ENCODE measurements around the gene ABCB8.

ABCB8 gene

DNA sequence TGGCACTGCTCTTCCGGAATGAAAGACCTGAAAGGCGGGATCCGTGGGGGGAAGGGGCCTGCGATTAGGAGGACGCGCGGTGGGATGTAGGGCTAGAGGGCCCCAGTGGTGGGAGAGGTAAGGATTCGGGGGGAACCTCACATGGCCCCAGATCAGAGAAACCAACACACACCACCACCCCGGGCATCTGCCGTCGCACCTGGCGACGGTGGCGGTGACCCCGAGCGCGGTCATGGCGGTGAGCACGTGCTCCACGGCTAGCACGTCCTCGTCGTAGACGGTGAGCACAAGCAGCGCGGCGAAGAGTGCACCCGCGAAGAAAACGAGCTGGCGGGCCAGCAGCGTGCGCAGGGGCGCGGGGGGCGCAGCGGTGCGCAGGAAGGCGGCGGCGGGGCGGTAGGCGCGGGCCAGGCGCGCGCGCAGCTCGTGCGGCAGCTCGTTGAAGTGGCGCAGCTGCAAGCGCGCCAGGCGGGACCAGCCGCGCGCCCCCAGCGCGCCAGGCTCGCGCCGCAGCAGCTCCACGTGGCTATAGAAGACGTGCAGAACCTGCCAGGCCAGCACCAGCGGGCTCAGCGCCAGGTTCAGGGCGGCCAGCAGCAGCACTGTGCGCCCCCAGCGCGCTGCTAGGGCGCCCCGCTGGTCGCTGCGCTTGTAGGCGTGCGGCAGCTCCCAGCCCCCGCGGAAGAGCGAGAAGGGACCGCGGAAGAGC lies 9.7 kb upstream of the ABCB8 start:
- H3K9me3 ChIP-seq (ENCODE audit: control insufficient read depth, insufficient read depth, low read depth, low read length), result no peaks in the 10 kb centered on the region
- H3K4me3 ChIP-seq (ENCODE audit: low read depth, low read length), result no peak overlapping the region
- ChIA-PET POLR2A (interaction anchor here (1.3 to 1.7 kb wide), 2 partner anchors 10 to 95 kb away, joined by 3 to 8 read pairs; partner anchors contain the start of gene ABCB8), CTCF (interaction anchor here (0.6 to 3.1 kb wide), 48 partner anchors 8 to 1056 kb away, joined by 3 to 29 read pairs (median 4); partner anchors contain the start of genes ABCB8 and NOS3)
- H3K4me1 ChIP-seq (ENCODE audit: control insufficient read depth, insufficient read depth, low read length), result no peaks in the 10 kb centered on the region
- H3K27ac ChIP-seq (ENCODE audit: extremely low read depth, low read depth, low read length), result no peak overlapping the region; the same call in 1 of the 2 replicates
- H3K36me3 ChIP-seq (ENCODE audit: control insufficient read depth in 2 of 2, insufficient read depth in 1 of 2, low read length in 2 of 2), result no peaks in the 10 kb centered on the region
- no peak for TF ChIP-seq ZBTB21 (tag by site-specific recombination; IDR thresholded peaks at IDR 0.05)
- TF ChIP-seq, protein P1, sequence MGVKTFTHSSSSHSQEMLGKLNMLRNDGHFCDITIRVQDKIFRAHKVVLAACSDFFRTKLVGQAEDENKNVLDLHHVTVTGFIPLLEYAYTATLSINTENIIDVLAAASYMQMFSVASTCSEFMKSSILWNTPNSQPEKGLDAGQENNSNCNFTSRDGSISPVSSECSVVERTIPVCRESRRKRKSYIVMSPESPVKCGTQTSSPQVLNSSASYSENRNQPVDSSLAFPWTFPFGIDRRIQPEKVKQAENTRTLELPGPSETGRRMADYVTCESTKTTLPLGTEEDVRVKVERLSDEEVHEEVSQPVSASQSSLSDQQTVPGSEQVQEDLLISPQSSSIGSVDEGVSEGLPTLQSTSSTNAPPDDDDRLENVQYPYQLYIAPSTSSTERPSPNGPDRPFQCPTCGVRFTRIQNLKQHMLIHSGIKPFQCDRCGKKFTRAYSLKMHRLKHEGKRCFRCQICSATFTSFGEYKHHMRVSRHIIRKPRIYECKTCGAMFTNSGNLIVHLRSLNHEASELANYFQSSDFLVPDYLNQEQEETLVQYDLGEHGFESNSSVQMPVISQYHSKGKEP (tag by site-specific recombination; IDR thresholded peaks at IDR 0.05), result 0 out of 2 replicates have a peak, but pooled peaks have one; percentile 25

DNA sequence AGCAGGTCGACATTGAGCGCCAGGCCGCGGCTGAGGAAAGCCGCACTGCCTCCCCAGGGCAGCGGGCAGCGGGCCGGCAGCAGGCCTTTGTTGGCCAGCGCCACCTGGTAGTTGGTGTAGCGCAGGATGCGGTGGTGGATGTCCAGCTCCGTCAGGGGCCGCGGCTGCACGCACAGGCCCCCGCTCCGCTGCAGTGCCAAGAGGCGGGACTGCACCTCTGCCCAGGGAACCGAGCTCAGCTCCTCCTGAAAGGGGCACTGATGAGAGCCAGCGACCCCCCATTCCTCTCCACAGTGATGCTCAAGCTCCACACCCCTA lies 9.2 kb upstream of the ABCB8 start:
- Histone ChIP-seq H3K4me1 (ENCODE audit: control insufficient read depth, insufficient read depth, low read length) (no peaks in the 10 kb centered on the region), H3K9me3 (ENCODE audit: control insufficient read depth, insufficient read depth, low read depth, low read length) (no peaks in the 10 kb centered on the region), H3K4me3 (ENCODE audit: low read depth, low read length) (no peak overlapping the region), H3K27ac (ENCODE audit: extremely low read depth, low read depth, low read length) (no peak overlapping the region), H3K36me3 (ENCODE audit: control insufficient read depth in 2 of 2, insufficient read depth in 1 of 2, low read length in 2 of 2) (no peaks in the 10 kb centered on the region)
- ChIA-PET POLR2A (interaction anchor here (0.5 to 1.7 kb wide), 3 partner anchors 9 to 94 kb away, joined by 3 to 8 read pairs (median 4); partner anchors contain the start of gene ABCB8), CTCF (interaction anchor here (0.6 to 3.1 kb wide), 32 partner anchors 7 to 647 kb away, joined by 3 to 29 read pairs (median 4); partner anchors contain the start of gene ABCB8)
- TF ChIP-seq ZNF2 (tag by site-specific recombination; IDR thresholded peaks at IDR 0.05) (no peak), ZBTB17 (tag by site-specific recombination; IDR thresholded peaks at IDR 0.05) (no peak), ZNF37A (tag by site-specific recombination; IDR thresholded peaks at IDR 0.05) (no peak), KLF10 (tag by site-specific recombination; IDR thresholded peaks at IDR 0.05) (no peak), PRDM1 (tag by site-specific recombination; IDR thresholded peaks at IDR 0.05) (no peak), ZNF571 (tag by site-specific recombination; IDR thresholded peaks at IDR 0.05) (no peak), ZXDB (tag by site-specific recombination; IDR thresholded peaks at IDR 0.05) (no peak), ZNF292 (tag by site-specific recombination; IDR thresholded peaks at IDR 0.05; ENCODE audit: borderline replicate concordance, low read depth) (no peak), ZNF404 (tag by site-specific recombination; IDR thresholded peaks at IDR 0.05) (no peak), SP3 (tag by site-specific recombination; IDR thresholded peaks at IDR 0.05) (no peak), ZNF677 (tag by site-specific recombination; IDR thresholded peaks at IDR 0.05) (no peak), RBAK (tag by site-specific recombination; IDR thresholded peaks at IDR 0.05) (no peak)
- TF ChIP-seq, protein P2, sequence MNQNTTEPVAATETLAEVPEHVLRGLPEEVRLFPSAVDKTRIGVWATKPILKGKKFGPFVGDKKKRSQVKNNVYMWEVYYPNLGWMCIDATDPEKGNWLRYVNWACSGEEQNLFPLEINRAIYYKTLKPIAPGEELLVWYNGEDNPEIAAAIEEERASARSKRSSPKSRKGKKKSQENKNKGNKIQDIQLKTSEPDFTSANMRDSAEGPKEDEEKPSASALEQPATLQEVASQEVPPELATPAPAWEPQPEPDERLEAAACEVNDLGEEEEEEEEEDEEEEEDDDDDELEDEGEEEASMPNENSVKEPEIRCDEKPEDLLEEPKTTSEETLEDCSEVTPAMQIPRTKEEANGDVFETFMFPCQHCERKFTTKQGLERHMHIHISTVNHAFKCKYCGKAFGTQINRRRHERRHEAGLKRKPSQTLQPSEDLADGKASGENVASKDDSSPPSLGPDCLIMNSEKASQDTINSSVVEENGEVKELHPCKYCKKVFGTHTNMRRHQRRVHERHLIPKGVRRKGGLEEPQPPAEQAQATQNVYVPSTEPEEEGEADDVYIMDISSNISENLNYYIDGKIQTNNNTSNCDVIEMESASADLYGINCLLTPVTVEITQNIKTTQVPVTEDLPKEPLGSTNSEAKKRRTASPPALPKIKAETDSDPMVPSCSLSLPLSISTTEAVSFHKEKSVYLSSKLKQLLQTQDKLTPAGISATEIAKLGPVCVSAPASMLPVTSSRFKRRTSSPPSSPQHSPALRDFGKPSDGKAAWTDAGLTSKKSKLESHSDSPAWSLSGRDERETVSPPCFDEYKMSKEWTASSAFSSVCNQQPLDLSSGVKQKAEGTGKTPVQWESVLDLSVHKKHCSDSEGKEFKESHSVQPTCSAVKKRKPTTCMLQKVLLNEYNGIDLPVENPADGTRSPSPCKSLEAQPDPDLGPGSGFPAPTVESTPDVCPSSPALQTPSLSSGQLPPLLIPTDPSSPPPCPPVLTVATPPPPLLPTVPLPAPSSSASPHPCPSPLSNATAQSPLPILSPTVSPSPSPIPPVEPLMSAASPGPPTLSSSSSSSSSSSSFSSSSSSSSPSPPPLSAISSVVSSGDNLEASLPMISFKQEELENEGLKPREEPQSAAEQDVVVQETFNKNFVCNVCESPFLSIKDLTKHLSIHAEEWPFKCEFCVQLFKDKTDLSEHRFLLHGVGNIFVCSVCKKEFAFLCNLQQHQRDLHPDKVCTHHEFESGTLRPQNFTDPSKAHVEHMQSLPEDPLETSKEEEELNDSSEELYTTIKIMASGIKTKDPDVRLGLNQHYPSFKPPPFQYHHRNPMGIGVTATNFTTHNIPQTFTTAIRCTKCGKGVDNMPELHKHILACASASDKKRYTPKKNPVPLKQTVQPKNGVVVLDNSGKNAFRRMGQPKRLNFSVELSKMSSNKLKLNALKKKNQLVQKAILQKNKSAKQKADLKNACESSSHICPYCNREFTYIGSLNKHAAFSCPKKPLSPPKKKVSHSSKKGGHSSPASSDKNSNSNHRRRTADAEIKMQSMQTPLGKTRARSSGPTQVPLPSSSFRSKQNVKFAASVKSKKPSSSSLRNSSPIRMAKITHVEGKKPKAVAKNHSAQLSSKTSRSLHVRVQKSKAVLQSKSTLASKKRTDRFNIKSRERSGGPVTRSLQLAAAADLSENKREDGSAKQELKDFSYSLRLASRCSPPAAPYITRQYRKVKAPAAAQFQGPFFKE (tag by site-specific recombination; IDR thresholded peaks at IDR 0.05; ENCODE audit: borderline replicate concordance), result no peak
- TF ChIP-seq, protein P3, sequence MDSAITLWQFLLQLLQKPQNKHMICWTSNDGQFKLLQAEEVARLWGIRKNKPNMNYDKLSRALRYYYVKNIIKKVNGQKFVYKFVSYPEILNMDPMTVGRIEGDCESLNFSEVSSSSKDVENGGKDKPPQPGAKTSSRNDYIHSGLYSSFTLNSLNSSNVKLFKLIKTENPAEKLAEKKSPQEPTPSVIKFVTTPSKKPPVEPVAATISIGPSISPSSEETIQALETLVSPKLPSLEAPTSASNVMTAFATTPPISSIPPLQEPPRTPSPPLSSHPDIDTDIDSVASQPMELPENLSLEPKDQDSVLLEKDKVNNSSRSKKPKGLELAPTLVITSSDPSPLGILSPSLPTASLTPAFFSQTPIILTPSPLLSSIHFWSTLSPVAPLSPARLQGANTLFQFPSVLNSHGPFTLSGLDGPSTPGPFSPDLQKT (IDR thresholded peaks at IDR 0.05; ENCODE audit: borderline replicate concordance, low read depth, low read length), result no peak
- TF ChIP-seq, protein P4, sequence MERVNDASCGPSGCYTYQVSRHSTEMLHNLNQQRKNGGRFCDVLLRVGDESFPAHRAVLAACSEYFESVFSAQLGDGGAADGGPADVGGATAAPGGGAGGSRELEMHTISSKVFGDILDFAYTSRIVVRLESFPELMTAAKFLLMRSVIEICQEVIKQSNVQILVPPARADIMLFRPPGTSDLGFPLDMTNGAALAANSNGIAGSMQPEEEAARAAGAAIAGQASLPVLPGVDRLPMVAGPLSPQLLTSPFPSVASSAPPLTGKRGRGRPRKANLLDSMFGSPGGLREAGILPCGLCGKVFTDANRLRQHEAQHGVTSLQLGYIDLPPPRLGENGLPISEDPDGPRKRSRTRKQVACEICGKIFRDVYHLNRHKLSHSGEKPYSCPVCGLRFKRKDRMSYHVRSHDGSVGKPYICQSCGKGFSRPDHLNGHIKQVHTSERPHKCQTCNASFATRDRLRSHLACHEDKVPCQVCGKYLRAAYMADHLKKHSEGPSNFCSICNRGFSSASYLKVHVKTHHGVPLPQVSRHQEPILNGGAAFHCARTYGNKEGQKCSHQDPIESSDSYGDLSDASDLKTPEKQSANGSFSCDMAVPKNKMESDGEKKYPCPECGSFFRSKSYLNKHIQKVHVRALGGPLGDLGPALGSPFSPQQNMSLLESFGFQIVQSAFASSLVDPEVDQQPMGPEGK (tag by site-specific recombination; IDR thresholded peaks at IDR 0.05), result no peak
- TF ChIP-seq, protein P5, sequence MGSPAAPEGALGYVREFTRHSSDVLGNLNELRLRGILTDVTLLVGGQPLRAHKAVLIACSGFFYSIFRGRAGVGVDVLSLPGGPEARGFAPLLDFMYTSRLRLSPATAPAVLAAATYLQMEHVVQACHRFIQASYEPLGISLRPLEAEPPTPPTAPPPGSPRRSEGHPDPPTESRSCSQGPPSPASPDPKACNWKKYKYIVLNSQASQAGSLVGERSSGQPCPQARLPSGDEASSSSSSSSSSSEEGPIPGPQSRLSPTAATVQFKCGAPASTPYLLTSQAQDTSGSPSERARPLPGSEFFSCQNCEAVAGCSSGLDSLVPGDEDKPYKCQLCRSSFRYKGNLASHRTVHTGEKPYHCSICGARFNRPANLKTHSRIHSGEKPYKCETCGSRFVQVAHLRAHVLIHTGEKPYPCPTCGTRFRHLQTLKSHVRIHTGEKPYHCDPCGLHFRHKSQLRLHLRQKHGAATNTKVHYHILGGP (tag by site-specific recombination; IDR thresholded peaks at IDR 0.05), result no peak
- TF ChIP-seq, protein P6, sequence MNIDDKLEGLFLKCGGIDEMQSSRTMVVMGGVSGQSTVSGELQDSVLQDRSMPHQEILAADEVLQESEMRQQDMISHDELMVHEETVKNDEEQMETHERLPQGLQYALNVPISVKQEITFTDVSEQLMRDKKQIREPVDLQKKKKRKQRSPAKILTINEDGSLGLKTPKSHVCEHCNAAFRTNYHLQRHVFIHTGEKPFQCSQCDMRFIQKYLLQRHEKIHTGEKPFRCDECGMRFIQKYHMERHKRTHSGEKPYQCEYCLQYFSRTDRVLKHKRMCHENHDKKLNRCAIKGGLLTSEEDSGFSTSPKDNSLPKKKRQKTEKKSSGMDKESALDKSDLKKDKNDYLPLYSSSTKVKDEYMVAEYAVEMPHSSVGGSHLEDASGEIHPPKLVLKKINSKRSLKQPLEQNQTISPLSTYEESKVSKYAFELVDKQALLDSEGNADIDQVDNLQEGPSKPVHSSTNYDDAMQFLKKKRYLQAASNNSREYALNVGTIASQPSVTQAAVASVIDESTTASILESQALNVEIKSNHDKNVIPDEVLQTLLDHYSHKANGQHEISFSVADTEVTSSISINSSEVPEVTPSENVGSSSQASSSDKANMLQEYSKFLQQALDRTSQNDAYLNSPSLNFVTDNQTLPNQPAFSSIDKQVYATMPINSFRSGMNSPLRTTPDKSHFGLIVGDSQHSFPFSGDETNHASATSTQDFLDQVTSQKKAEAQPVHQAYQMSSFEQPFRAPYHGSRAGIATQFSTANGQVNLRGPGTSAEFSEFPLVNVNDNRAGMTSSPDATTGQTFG (tag by site-specific recombination; IDR thresholded peaks at IDR 0.05; ENCODE audit: borderline replicate concordance), result no peak

All from HEK293 (cell line).